Fibroblast of pulmonary artery (primary cell): Measurements from ENCODE around the gene ENOSF1.
A peak's percentile ranks its signal among the peaks of the same experiment; 100 is the strongest.
"Not testable (repeated sequence)": the region's sequence is repeated elsewhere in the genome, so short reads cannot be mapped to it uniquely, and the experiment has no call there.

Source experiments
- DNase-seq: peaks from one replicate; pipeline ENCODE4 v3.0.0-alpha.2; 2010; ENCODE audit warnings: low read depth
- H3K4me3 ChIP-seq: replicated peaks from 2 replicates; pipeline ENCODE4 v1.5.1; 2011; ENCODE audit warnings: low read depth, mild to moderate bottlenecking, control low read depth, low read length, moderate library complexity
- TF ChIP-seq, protein P1 (sequence below): IDR thresholded peaks from 2 replicates; pipeline ENCODE4 v1.5.1; 2011; ENCODE audit warnings: mild to moderate bottlenecking, control low read depth, low read length, inconsistent platforms; ENCODE audit errors: missing control alignments

The ENOSF1 gene

DNA sequence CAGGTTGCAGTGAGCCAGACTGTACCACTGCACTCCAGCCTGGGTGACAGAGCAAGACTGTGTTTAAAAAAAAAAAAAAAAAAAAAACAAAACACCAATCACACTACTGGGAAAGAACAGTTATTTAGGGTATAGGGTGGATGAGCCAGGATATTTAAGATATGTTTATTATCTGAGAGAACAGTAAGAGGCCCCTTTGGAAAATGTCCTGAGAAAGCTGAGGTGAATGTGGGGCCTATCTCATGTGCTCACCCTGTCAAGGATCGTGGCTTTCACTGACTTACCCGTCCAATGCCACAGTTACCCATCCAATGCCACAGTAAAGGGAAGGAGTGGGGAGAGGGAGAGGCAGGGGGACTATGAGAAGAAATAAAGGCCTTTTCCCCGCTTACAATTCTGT, 19.9 kb upstream of the ENOSF1 start:
- DNase-seq, result no peak
- TF ChIP-seq, protein P1, sequence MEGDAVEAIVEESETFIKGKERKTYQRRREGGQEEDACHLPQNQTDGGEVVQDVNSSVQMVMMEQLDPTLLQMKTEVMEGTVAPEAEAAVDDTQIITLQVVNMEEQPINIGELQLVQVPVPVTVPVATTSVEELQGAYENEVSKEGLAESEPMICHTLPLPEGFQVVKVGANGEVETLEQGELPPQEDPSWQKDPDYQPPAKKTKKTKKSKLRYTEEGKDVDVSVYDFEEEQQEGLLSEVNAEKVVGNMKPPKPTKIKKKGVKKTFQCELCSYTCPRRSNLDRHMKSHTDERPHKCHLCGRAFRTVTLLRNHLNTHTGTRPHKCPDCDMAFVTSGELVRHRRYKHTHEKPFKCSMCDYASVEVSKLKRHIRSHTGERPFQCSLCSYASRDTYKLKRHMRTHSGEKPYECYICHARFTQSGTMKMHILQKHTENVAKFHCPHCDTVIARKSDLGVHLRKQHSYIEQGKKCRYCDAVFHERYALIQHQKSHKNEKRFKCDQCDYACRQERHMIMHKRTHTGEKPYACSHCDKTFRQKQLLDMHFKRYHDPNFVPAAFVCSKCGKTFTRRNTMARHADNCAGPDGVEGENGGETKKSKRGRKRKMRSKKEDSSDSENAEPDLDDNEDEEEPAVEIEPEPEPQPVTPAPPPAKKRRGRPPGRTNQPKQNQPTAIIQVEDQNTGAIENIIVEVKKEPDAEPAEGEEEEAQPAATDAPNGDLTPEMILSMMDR, result no peak
- H3K4me3 ChIP-seq, result no peak overlapping the region

DNA sequence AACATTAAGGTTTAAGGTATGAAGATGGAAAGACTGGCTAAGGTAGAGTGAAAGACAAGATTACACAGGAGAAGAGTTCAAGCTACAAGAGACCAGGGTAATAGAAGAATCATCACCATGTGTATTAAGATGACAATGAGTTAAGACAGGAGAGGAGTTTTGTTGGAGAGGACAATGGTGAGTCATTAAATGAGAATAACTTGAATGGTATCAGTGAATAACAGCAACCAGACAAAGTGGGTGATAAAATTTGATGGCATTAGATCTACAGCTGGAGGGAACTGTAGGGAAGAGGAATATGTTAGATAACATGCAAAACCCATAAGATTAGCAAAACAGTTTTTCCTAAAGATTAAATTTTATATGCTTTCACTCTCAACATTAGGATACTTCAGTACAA, 18.8 kb upstream of the ENOSF1 start:
- peak; percentile 16 for DNase-seq
- TF ChIP-seq, protein P1, result no peak
- H3K4me3 ChIP-seq, result no peak overlapping the region

DNA sequence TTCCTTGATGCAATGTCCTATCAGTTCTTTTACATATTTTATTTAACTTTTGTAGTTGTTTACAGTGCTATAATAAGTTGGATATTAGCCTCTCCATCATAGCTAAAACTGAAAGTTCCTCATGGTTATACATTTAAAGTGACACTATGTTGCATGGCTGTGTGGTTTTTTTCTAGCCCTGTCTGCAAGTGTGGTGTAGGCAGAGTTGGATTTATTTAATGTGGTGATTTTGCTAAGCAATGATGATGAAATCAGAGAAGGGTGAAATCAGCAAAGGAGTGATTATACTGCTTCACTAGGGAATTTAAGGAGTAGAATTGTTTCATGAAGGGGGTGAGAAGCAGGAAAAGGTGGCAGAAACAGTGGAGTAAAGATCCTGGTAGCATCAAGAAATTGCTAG, 18.3 kb upstream of the ENOSF1 start:
- no peak overlapping the region for H3K4me3 ChIP-seq
- TF ChIP-seq, protein P1, result no peak
- DNase-seq, result peak; percentile 36

DNA sequence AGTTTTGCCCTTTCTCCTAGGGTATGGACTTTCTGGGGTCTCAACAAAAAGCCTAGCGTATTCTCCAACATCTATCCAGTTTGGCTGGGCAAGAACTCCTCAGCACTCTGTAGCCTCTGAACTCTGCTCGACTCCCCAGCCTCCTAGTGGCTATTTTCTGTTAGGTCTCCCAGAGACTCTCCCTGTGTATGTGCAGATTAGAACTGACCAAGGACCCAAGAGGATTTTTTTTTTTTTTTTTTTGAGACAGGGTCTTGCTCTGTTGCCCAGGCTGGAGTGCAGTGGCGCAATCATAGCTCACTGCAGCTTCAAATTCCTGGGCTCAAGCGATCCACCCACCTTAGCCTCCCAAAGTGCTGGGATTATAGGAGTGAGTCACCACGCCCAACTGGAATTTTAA, 17.7 kb upstream of the ENOSF1 start:
- H3K4me3 ChIP-seq, DNase-seq: not testable (repeated sequence)
- TF ChIP-seq, protein P1, result peak; percentile 26

DNA sequence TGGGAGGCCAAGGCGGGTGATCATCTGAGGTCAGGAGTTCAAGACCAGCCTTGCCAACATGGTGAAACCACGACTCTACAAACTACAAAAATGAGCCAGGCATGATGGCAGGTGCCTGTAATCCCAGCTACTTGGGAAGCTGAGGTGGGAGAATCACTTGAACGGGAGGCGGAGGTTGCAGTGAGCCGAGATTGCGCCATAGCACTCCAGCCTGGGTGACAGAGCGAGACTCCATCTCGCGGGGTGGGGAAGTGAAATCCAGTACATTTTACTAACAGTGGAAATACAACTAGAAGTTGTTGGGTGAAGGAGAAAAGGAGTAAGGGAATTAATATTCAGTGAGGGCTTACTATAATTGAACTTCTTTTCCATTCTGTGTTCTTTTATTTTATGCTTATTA, 13.2 kb upstream of the ENOSF1 start:
- TF ChIP-seq, protein P1, result no peak
- no peak overlapping the region for H3K4me3 ChIP-seq
- DNase-seq, result no peak

DNA sequence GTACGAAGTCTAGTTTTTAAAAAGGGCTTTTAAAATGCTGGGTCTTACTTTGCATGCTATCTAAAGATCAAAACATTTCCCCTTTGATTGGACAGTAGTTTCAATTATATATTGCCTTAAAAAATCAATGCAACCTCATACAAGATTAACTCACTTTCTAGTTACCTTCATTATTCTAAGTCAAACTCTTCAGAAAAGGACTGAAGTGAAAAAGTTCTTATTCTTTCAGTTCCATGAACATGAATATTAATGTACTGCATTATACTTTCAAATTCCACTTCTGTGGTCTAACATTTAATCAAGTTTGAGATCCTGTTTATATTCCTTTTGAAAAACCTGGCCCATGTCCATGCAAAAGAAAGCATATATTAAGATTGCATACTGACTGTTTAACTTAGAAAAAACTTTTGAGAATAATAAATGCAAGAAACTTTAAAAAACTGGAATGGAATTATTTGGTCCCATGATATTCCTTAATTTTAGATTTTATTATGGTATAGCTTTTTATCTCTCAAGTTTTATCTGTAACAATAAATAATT, 11.2 kb upstream of the ENOSF1 start:
- TF ChIP-seq, protein P1, result no peak
- DNase-seq, result no peak

DNA sequence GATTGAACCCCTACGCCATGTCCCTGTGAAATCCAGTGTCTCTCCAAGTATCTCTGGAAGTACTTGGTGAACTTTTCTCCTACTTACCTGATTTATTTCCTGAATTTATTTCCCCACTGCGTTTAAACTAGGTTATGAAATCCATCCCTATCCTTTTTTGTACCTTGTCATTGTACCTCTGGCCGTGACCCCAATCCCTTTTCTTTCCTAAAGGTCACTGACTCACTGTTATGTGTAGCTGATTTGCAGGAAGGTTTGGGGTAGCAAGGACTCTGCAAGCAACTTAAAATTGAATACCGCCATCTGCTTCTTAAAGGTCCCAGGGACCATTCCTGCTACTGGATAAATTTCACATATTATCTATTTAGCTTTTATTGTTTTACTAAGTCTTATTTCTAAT, 4.6 kb upstream of the ENOSF1 start:
- no peak overlapping the region for H3K4me3 ChIP-seq
- no peak for DNase-seq
- TF ChIP-seq, protein P1, result no peak

More for the DNA sequence above, 11.2 kb upstream of the ENOSF1 start:
- H3K4me3 ChIP-seq, result no peak overlapping the region
